Pancreas (tissue), 10 donors: Measurements from ENCODE around the gene LARP4B. TPM values are rescaled to one million over a fixed set of nuclear protein-coding genes. Genes with fewer than 3 reads are reported as not detected.

Experiments
- ATAC-seq, 4 donors: fragments of 200-7000 bp; cut with Tn5 transposase; one replicate each; pipeline versions ENCODE4 v1.8.0 to v1.9.1; 2020; ENCODE audit warnings: mild to moderate bottlenecking in 4 of 4, moderate library complexity in 4 of 4
- DNase-seq, 6 donors: peaks; one replicate each; pipeline ENCODE4 v3.0.0-alpha.2; 2020
- FAIRE-seq: peaks from 2 replicates; lab custom pipeline; 2012; peaks lifted over from hg19 to GRCh38; lab: Jason Lieb, UNC
- H3K27ac ChIP-seq, 4 donors: fragments of 200-600 bp; sonication (generic); 1 replicate in 3 of 4; 2 replicates in 1 of 4; pipeline versions ENCODE4 v1.5.0 to v1.8.0; 2020
- H3K27me3 ChIP-seq, 4 donors: fragments of 200-600 bp; one replicate each; pipeline ENCODE4 v1.8.0; 2021
- H3K36me3 ChIP-seq, 3 donors: fragments of 200-600 bp; sonication (generic) in 1 of 3; one replicate each; pipeline versions ENCODE4 v1.5.0 to v1.8.0; 2020 to 2021
- H3K4me1 ChIP-seq, 3 donors: fragments of 200-600 bp; one replicate each; pipeline ENCODE4 v1.8.0; 2021
- H3K4me3 ChIP-seq, 4 donors: fragments of 200-600 bp; sonication (generic) in 2 of 4; one replicate each; pipeline versions ENCODE4 v1.5.0 to v1.8.0; 2020 to 2021
- H3K9me3 ChIP-seq, 4 donors: fragments of 200-600 bp; one replicate each; pipeline ENCODE4 v1.8.0; 2021
- WGBS, 2 donors: extraction: QIAGEN DNeasy Blood & Tissue Kit; methylation state at CpG; one replicate each; pipeline ENCODE4 v1.1.7; 2013; 5-methylcytosine and 5-hydroxymethylcytosine counted together
- intact Hi-C, 3 donors: fragments of 100-400 bp; cut with DNase I; formaldehyde crosslinking; loops; one replicate each; pipeline versions ENCODE4 v1.11.1 to v1.14.2; 2022
- polyA plus RNA-seq, 2 donors: library from polyadenylated mRNA; stranded (reverse); fragments of 200-250 nt; gene quantifications; one replicate each; pipeline ENCODE4 v1.2.3, GENCODE V29; 2013
- total RNA-seq, 6 donors: library from RNA; stranded (reverse); fragmentation: NEBNext Ultra II Directional in 4 of 6; extraction: Animal tissue kit (Norgen Biotek cat#: 25700) in 4 of 6; gene quantifications; one replicate each; pipeline versions ENCODE4 v1.2.1 to v1.2.4, GENCODE V29; 2021 to 2023
- TF ChIP-seq, protein P1 (sequence below), 4 donors: fragments of 200-600 bp; sonication (generic) in 3 of 4; IDR thresholded peaks; one replicate each; pipeline versions ENCODE4 v1.5.0 to v1.8.0; 2021; ENCODE audit warnings: antibody characterized with exemption in 4 of 4
- donor health status: healthy with polysubstance abuse.
- donor health status: DM: no; HTN: no; CAD: no; lungs with moderate emphysema.
- donor health status: DM: no; HTN: no; CAD: no.
- donor health status: control.
- donor health status: control.
- donor health status: Bipolar disorder and iron deficiency.
- donor health status: DM: yes; HTN: yes; CAD: no.
- donor health status: DM: no; HTN: no; CAD: no.
- donor health status: DM: no; HTN: no; CAD: no.
- donor health status: DM: yes; HTN: yes; CAD: no.

Gene LARP4B
- total and polyA plus RNA-seq, 8 donors, result 10.1 to 53.3 (median 32.2) TPM

- TF ChIP-seq, protein P1, sequence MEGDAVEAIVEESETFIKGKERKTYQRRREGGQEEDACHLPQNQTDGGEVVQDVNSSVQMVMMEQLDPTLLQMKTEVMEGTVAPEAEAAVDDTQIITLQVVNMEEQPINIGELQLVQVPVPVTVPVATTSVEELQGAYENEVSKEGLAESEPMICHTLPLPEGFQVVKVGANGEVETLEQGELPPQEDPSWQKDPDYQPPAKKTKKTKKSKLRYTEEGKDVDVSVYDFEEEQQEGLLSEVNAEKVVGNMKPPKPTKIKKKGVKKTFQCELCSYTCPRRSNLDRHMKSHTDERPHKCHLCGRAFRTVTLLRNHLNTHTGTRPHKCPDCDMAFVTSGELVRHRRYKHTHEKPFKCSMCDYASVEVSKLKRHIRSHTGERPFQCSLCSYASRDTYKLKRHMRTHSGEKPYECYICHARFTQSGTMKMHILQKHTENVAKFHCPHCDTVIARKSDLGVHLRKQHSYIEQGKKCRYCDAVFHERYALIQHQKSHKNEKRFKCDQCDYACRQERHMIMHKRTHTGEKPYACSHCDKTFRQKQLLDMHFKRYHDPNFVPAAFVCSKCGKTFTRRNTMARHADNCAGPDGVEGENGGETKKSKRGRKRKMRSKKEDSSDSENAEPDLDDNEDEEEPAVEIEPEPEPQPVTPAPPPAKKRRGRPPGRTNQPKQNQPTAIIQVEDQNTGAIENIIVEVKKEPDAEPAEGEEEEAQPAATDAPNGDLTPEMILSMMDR (IDR thresholded peaks at IDR 0.05), result no peak
- no peaks in the 10 kb centered on the region for H3K27me3 ChIP-seq
- no peak overlapping the region for H3K4me3 ChIP-seq
- no peak for ATAC-seq
- intact Hi-C loops, result no loop called here
- H3K27ac ChIP-seq, result no peak overlapping the region
- no peak for DNase-seq
- no peaks in the 10 kb centered on the region for H3K9me3 ChIP-seq
- WGBS, 2 donors, result 33 to 43% methylated on average over 2 of the region's 2 CpGs
- no peaks in the 10 kb centered on the region for H3K36me3 ChIP-seq
- peaks cover 6 to 22% (median 20%) of the 10 kb centered on the region in 3 donors for H3K4me1 ChIP-seq
- no peak for FAIRE-seq
Observed at GRCh38 chr10:927131-927530, 4.4 kb downstream of the LARP4B start.

DNA sequence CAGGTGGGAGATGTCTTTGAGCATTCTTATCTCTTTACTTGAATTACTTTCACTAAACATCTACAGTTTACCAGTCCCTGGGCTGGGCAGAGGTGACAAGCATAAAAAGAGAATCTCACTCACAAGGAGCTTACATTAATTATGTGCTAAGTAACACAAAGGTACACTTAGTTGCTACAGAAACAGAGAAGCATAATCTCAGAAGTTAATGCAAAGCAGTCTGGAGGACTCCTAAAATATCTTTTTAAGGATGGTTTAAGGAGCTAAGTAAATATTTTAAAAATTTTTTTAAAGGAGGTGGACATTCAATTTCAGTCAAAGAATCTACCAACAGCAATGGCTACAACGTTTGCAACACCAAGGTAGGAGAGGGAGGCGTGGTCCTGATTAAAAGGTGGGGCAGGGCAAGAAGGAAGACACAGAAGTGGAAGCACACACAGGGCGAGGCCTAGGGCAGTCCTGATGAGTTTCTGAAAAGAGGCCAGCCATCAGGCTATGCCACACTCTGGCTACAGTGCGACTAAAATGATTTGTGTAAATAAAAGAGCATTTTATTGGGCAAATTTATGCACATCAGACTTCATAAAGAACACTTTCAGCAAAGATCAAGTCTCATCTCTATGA, 5.3 kb downstream of the LARP4B start:
- no peak for DNase-seq
- no peak for FAIRE-seq
- 58 to 63% methylated on average over 4 of the region's 4 CpGs for WGBS, 2 donors

DNA sequence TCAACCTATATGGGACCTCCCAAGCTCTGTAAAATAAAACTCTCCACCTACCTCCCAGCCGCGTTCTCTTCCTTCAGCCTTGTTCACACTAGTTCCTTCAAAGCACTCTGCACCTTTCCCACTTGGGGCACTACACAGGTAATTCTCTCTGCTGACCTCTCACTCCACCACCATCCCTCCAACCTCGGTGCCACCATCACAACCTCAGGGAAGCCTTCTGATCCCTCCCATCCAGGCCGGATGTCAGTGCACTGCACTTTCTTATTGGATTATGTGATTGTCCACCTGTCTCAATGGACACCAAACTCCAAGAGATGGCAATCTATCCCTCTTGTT, 7.0 kb downstream of the LARP4B start:
- FAIRE-seq (no peak), DNase-seq (no peak), ATAC-seq (no peak)
- WGBS, 2 donors, result 89 to 90% methylated on average over 4 of the region's 4 CpGs
- no peaks in the 10 kb centered on the region for H3K27me3 ChIP-seq
- H3K36me3 ChIP-seq, result no peaks in the 10 kb centered on the region
- peaks cover 0 to 25% (median 19%) of the 10 kb centered on the region in 3 donors for H3K4me1 ChIP-seq
- no peaks in the 10 kb centered on the region for H3K9me3 ChIP-seq
- intact Hi-C loops, result no loop called here
- no peak overlapping the region for H3K4me3 ChIP-seq
- TF ChIP-seq, protein P1 (IDR thresholded peaks at IDR 0.05), result no peak
- no peak overlapping the region for H3K27ac ChIP-seq

More for the DNA sequence above, 5.3 kb downstream of the LARP4B start:
- no peak for ATAC-seq
- Histone ChIP-seq H3K36me3 (no peaks in the 10 kb centered on the region), H3K4me1 (peaks cover 6 to 24% (median 22%) of the 10 kb centered on the region in 3 donors), H3K4me3 (no peak overlapping the region), H3K9me3 (no peaks in the 10 kb centered on the region), H3K27ac (no peak overlapping the region), H3K27me3 (no peaks in the 10 kb centered on the region)
- TF ChIP-seq, protein P1 (IDR thresholded peaks at IDR 0.05), result no peak
- intact Hi-C loops, result no loop called here

DNA sequence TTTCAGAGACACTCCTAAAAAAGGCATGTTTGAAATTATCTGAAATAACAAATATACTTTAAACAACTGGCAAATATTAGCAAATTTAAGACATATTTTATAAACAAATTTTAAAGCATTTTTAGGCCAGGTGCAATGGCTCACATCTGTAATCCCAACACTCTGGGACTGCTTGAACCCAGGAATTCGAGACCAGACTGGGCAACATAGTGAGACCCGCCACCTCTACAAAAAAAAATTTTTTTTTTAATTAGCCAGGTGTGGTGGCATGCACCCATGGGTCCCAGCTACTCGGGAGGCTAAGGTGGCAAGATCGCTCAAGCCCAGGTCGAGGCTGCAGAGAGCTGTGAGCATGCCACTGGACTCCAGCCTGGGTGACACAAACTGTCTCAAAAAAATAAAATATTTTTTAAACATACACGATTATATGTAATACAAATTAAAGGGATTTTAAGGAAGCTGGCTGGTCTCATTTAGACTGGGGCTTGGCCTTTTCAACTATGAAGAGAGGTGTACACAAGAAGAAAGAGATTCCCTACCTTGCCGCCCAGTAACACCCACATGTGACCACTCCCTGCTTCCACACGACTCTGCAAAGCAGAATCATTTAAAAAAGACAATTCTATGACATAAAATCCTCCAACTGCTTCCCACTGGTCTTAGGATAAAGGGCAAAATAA, 7.5 kb downstream of the LARP4B start:
- no peaks in the 10 kb centered on the region for H3K9me3 ChIP-seq
- WGBS, 2 donors, result 84 to 90% methylated on average over 8 of the region's 8 CpGs
- ATAC-seq, result no peak
- TF ChIP-seq, protein P1 (IDR thresholded peaks at IDR 0.05), result no peak
- intact Hi-C loops, result no loop called here
- no peak overlapping the region for H3K27ac ChIP-seq
- no peaks in the 10 kb centered on the region for H3K27me3 ChIP-seq
- no peaks in the 10 kb centered on the region for H3K36me3 ChIP-seq
- H3K4me3 ChIP-seq, result no peak overlapping the region
- FAIRE-seq, result no peak
- H3K4me1 ChIP-seq, result peaks cover 0 to 20% (median 15%) of the 10 kb centered on the region in 3 donors
- DNase-seq, result no peak
